GM12878 (cell line): ENCODE results near the gene PTGFRN. TPM values are rescaled to one million over a fixed set of nuclear protein-coding genes. Genes with fewer than 3 reads are reported as not detected.

Experiments used
- ATAC-seq: fragments of 200-7000 bp; cut with Tn5 transposase; 3 replicates; pipeline ENCODE4 v1.9.1; 2020; ENCODE audit warnings: mild to moderate bottlenecking, moderate library complexity
- BruUV-seq: library from RNA; stranded (reverse); fragments of 400-500 nt; replicated peaks from 2 replicates; lab custom pipeline; 2021; lab: Mats Ljungman, UMichigan
- CTCF ChIA-PET: fragments of 300-600 bp; sonication (Branson Sonifier 250); formaldehyde crosslinking; extraction: SDS; loops from one replicate; lab custom pipeline; 2021; ENCODE audit warnings: inconsistent platforms; lab: Yijun Ruan, JAX
- POLR2A ChIA-PET: fragments of 350-600 bp; formaldehyde crosslinking; extraction: SDS; loops from one replicate; lab custom pipeline; 2021; ENCODE audit warnings: inconsistent platforms; lab: Charles Lee
- RAD21 ChIA-PET: fragments of 300-600 bp; sonication (Branson Sonifier 250); formaldehyde crosslinking; loops from one replicate; lab custom pipeline; 2023; ENCODE audit warnings: antibody characterized with exemption; ENCODE audit not compliant: unreplicated experiment; lab: Charles Lee
- SMC1A ChIA-PET: fragments of 300-600 bp; sonication (Branson Sonifier 250); formaldehyde crosslinking; loops from one replicate; lab custom pipeline; 2023; ENCODE audit not compliant: unreplicated experiment, uncharacterized antibody; lab: Charles Lee
- DNase-seq: peaks from one replicate; pipeline ENCODE4 v3.0.0-alpha.2; 2011; ENCODE audit warnings: low read depth, low spot score
- FAIRE-seq: peaks from 3 replicates; lab custom pipeline; 2011; peaks lifted over from hg19 to GRCh38; lab: Jason Lieb, UNC
- H2AFZ ChIP-seq: 2 replicates; pipeline ENCODE4 v1.6.0; 2011; ENCODE audit warnings: low read depth, low read length, control low read depth; ENCODE audit not compliant: control insufficient read depth
- H3K27ac ChIP-seq: 2 replicates; pipeline ENCODE4 v1.5.1; 2011; ENCODE audit warnings: control low read depth; ENCODE audit not compliant: control insufficient read depth, insufficient read depth
- H3K27me3 ChIP-seq, 2 experiments: replicated peaks in 1 of 2; 2 replicates each; pipeline versions ENCODE4 v1.6.0 to v1.6.1; 2011; ENCODE audit warnings: low read length in 1 of 2; ENCODE audit not compliant: control insufficient read depth in 2 of 2, insufficient read depth in 2 of 2
- H3K36me3 ChIP-seq, 2 experiments: 2 replicates each; pipeline ENCODE4 v1.5.1; 2011; ENCODE audit warnings: low read length in 1 of 2; ENCODE audit not compliant: control insufficient read depth in 2 of 2, insufficient read depth in 2 of 2
- H3K4me1 ChIP-seq: 2 replicates; pipeline ENCODE4 v1.6.1; 2011; ENCODE audit warnings: mild to moderate bottlenecking, low read length, moderate library complexity, mixed read lengths; ENCODE audit not compliant: control insufficient read depth, insufficient read depth
- H3K4me2 ChIP-seq: 2 replicates; pipeline ENCODE4 v1.6.0; 2011; ENCODE audit warnings: control low read depth; ENCODE audit not compliant: control insufficient read depth, insufficient read depth
- H3K4me3 ChIP-seq: fragments of 200-600 bp; sonication (generic); 2 replicates; pipeline ENCODE4 v1.5.1; 2016
- H3K79me2 ChIP-seq: 2 replicates; pipeline ENCODE4 v1.6.0; 2011; ENCODE audit warnings: low read length; ENCODE audit not compliant: control insufficient read depth, insufficient read depth
- H3K9ac ChIP-seq: 2 replicates; pipeline ENCODE4 v1.8.0; 2011; ENCODE audit warnings: low read length, control low read depth, mixed read lengths; ENCODE audit not compliant: control insufficient read depth, insufficient read depth
- H3K9me3 ChIP-seq: replicated peaks from 3 replicates; pipeline ENCODE4 v1.5.1; 2011; ENCODE audit warnings: mild to moderate bottlenecking, low read length; ENCODE audit not compliant: control insufficient read depth, insufficient read depth
- H4K20me1 ChIP-seq: 2 replicates; pipeline ENCODE4 v1.6.0; 2011; ENCODE audit not compliant: control insufficient read depth, insufficient read depth
- BMI1 ChIP-seq: fragments of 450-650 bp; IDR thresholded peaks from 2 replicates; pipeline ENCODE4 v1.6.1; 2016; ENCODE audit warnings: mild to moderate bottlenecking, moderate library complexity, borderline replicate concordance
- CEBPB ChIP-seq, 2 experiments: fragments of 150-350 bp in 1 of 2; IDR thresholded peaks; 2 replicates each; pipeline ENCODE4 v1.6.1; 2012 to 2014; ENCODE audit warnings: low read depth in 2 of 2, low read length in 2 of 2, borderline replicate concordance in 1 of 2, inconsistent platforms in 1 of 2
- ETV6 ChIP-seq, 2 experiments: fragments of 450-650 bp in 1 of 2; IDR thresholded peaks in 1 of 2; conservative IDR thresholded peaks in 1 of 2; 2 replicates each; pipeline ENCODE4 v1.6.1; 2014; ENCODE audit warnings: antibody characterized with exemption in 1 of 2, borderline replicate concordance in 1 of 2, low read depth in 1 of 2, mild to moderate bottlenecking in 1 of 2, moderate library complexity in 1 of 2
- EZH2 ChIP-seq: IDR thresholded peaks from 2 replicates; pipeline ENCODE4 v1.6.1; 2012; ENCODE audit warnings: low read depth, mild to moderate bottlenecking, control low read depth, inconsistent platforms, low read length, borderline replicate concordance; ENCODE audit not compliant: control insufficient read depth
- FOXM1 ChIP-seq: IDR thresholded peaks from 2 replicates; pipeline ENCODE4 v1.6.1; 2012; ENCODE audit warnings: low read depth, mild to moderate bottlenecking, inconsistent platforms, low read length, moderate library complexity
- GATAD2B ChIP-seq: fragments of 450-650 bp; conservative IDR thresholded peaks from 2 replicates; pipeline ENCODE4 v1.6.1; 2017; ENCODE audit warnings: low read depth, mild to moderate bottlenecking, moderate library complexity
- HDGF ChIP-seq: fragments of 450-650 bp; IDR thresholded peaks from 2 replicates; pipeline ENCODE4 v1.6.1; 2016; ENCODE audit warnings: antibody characterized with exemption
- IKZF1 ChIP-seq: fragments of 450-650 bp; conservative IDR thresholded peaks from 2 replicates; pipeline ENCODE4 v1.6.1; 2017; ENCODE audit warnings: antibody characterized with exemption, mild to moderate bottlenecking
- MTA2 ChIP-seq: fragments of 450-650 bp; IDR thresholded peaks from 2 replicates; pipeline ENCODE4 v1.6.1; 2016; ENCODE audit warnings: low read depth, mild to moderate bottlenecking, moderate library complexity
- MXI1 ChIP-seq: fragments of 150-350 bp; IDR thresholded peaks from 2 replicates; pipeline ENCODE4 v1.6.1; 2011; ENCODE audit warnings: low read depth, mild to moderate bottlenecking, inconsistent platforms, low read length, improper control_type of control experiment
- MYB ChIP-seq: fragments of 150-350 bp; IDR thresholded peaks from 2 replicates; pipeline ENCODE4 v1.6.1; 2014; ENCODE audit warnings: mild to moderate bottlenecking, low read depth, low read length, borderline replicate concordance
- POLR2A ChIP-seq: IDR thresholded peaks from 2 replicates; pipeline ENCODE4 v1.6.1; 2011; ENCODE audit warnings: low read depth, mild to moderate bottlenecking, low read length
- SMARCA5 ChIP-seq: fragments of 450-650 bp; IDR thresholded peaks from 2 replicates; pipeline ENCODE4 v1.6.1; 2017; ENCODE audit warnings: mild to moderate bottlenecking
- SPI1 ChIP-seq: IDR thresholded peaks from 2 replicates; pipeline ENCODE4 v1.6.1; 2011; ENCODE audit warnings: low read depth, mild to moderate bottlenecking, low read length, moderate library complexity, borderline replicate concordance; ENCODE audit not compliant: insufficient read depth
- STAT3 ChIP-seq: IDR thresholded peaks from 2 replicates; pipeline ENCODE4 v1.6.1; 2011; ENCODE audit warnings: low read depth, low read length, improper control_type of control experiment
- SUPT20H ChIP-seq: IDR thresholded peaks from 2 replicates; pipeline ENCODE4 v1.6.1; 2011; ENCODE audit warnings: low read depth, mild to moderate bottlenecking, low read length, moderate library complexity, borderline replicate concordance; ENCODE audit not compliant: control insufficient read depth
- TCF7 ChIP-seq: IDR thresholded peaks from 2 replicates; pipeline ENCODE4 v1.6.1; 2014; ENCODE audit warnings: antibody characterized with exemption, borderline replicate concordance
- YBX1 ChIP-seq: fragments of 450-650 bp; IDR thresholded peaks from 2 replicates; pipeline ENCODE4 v1.6.1; 2016; ENCODE audit warnings: antibody characterized with exemption
- ZNF384 ChIP-seq: IDR thresholded peaks from 2 replicates; pipeline ENCODE4 v1.6.1; 2012; ENCODE audit warnings: low read depth, mild to moderate bottlenecking, low read length, improper control_type of control experiment, borderline replicate concordance
- ZSCAN29 ChIP-seq: fragments of 450-650 bp; IDR thresholded peaks from 2 replicates; pipeline ENCODE4 v1.6.1; 2017; ENCODE audit warnings: mild to moderate bottlenecking, moderate library complexity
- WGBS: methylation state at CpG from one replicate; pipeline ENCODE4 v1.1.6; 2016; ENCODE audit warnings: low lambda C conversion rate; ENCODE audit not compliant: insufficient replicate concordance, insufficient coverage; ENCODE audit errors: missing lambda C conversion rate; 5-methylcytosine and 5-hydroxymethylcytosine counted together
- in situ Hi-C: fragments of 300-500 bp; cut with MboI; formaldehyde crosslinking; loops from 9 replicates; pipeline ENCODE4 v1.14.3; 2018; ENCODE audit warnings: mixed read lengths
- intact Hi-C: fragments of 100-400 bp; cut with micrococcal nuclease; formaldehyde crosslinking; loops from one replicate; pipeline ENCODE4 v1.14.2; 2022; ENCODE audit not compliant: unreplicated experiment
- polyA plus RNA-seq, 11 experiments: library from polyadenylated mRNA; depleted of rRNA in 4 of 11; unstranded in 6 of 11; stranded (reverse) in 5 of 11; fragments of >200 nt; fragmentation: Nextera tagmentation in 4 of 11; fragmentation: Illumina TruSeq in 1 of 11; extraction: Ambion mirVana in 4 of 11; extraction: Trizol in 1 of 11; gene quantifications; 1 replicate in 1 of 11; 2 replicates in 10 of 11; pipeline versions ENCODE4 v1.2.1 to v1.2.3, GENCODE V29; 2011 to 2016; ENCODE audit warnings: inconsistent platforms in 2 of 11, missing spikeins in 2 of 11, low read depth in 1 of 11
- total RNA-seq, 4 experiments: library from RNA; depleted of rRNA in 3 of 4; stranded (reverse); fragments of >200 nt in 3 of 4; fragmentation: Illumina TruSeq in 1 of 4; extraction: Trizol in 1 of 4; gene quantifications; 2 replicates each; pipeline versions ENCODE4 v1.2.1 to v1.2.3, GENCODE V29; 2013 to 2021
- TF ChIP-seq, protein P1 (sequence below): IDR thresholded peaks from 2 replicates; pipeline ENCODE4 v1.6.1; 2012; ENCODE audit warnings: low read depth, low read length, improper control_type of control experiment
- TF ChIP-seq, protein P2 (sequence below): IDR thresholded peaks from 2 replicates; pipeline ENCODE4 v1.6.1; 2012; ENCODE audit warnings: low read depth, low read length, improper control_type of control experiment
- TF ChIP-seq, protein P3 (sequence below): fragments of 450-650 bp; IDR thresholded peaks from 2 replicates; pipeline ENCODE4 v1.6.1; 2016; ENCODE audit warnings: mild to moderate bottlenecking

PTGFRN gene
- total and polyA plus RNA-seq, 10 of the 15 experiments (the other 5 are each of a cell fraction or from before 2014, with no cell fraction given) = 2.7 to 8.3 (median 5.1) TPM

DNA sequence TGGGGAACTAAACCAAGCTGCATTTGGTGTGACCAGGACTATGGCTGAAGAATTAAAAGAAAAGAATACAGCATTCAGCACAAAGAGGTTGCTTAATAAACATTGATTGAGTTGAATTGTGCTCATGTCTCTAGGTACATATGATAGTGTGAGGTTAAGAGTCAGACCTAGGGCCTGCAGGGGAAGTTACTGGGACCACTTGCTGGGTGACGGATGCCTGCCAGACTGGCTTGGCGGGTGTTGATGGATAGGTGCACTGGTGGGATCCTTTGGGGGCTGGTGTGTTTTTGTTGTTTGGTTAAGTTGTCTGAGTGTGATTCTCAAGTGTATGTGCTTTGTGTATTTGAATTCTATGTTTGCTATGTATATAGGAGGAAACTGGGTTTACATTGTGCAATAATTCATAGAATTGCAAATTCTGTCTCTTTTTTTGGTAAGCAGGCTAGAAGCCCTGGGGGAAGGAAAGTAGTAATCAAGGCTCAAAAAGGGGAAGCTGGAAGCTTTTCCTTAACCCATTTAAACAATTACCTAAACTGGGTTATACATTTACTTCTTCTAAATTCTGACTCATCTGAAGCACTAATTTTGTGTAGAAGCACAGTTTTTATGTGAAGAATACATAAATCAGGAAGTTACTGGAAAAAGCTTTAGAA lies 93.6 kb downstream of the PTGFRN start:
- POLR2A ChIA-PET = interaction anchor here (0.9 to 1.0 kb wide), 2 partner anchors 8 to 11 kb away, joined by 3 to 6 read pairs; no protein-coding TSS in a partner anchor
- TF ChIP-seq ETV6 (conservative IDR thresholded peaks at IDR 0.05 in 1 of 2, IDR thresholded peaks at IDR 0.05 in 1 of 2; ENCODE audit: borderline replicate concordance in 1 of 2, low read depth in 1 of 2) = no peak
- TF ChIP-seq BMI1 = no peak
- no peak for TF ChIP-seq GATAD2B
- no peak for TF ChIP-seq POLR2A
- TF ChIP-seq STAT3 = no peak
- no peak for TF ChIP-seq CEBPB (IDR thresholded peaks at IDR 0.05; ENCODE audit: borderline replicate concordance in 1 of 2, low read depth in 2 of 2, low read length in 2 of 2)
- TF ChIP-seq ZNF384 = no peak
- peak; percentile 27 for TF ChIP-seq MTA2
- TF ChIP-seq, protein P1, sequence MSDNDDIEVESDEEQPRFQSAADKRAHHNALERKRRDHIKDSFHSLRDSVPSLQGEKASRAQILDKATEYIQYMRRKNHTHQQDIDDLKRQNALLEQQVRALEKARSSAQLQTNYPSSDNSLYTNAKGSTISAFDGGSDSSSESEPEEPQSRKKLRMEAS = no peak
- peak; percentile 15; the same call in 1 of the 2 replicates for TF ChIP-seq SPI1
- peak; percentile 31; the same call in 1 of the 2 replicates for TF ChIP-seq IKZF1
- no peak for TF ChIP-seq SUPT20H
- TF ChIP-seq TCF7 = no peak
- TF ChIP-seq EZH2 = no peak
- no peak for TF ChIP-seq SMARCA5
- TF ChIP-seq, protein P2, sequence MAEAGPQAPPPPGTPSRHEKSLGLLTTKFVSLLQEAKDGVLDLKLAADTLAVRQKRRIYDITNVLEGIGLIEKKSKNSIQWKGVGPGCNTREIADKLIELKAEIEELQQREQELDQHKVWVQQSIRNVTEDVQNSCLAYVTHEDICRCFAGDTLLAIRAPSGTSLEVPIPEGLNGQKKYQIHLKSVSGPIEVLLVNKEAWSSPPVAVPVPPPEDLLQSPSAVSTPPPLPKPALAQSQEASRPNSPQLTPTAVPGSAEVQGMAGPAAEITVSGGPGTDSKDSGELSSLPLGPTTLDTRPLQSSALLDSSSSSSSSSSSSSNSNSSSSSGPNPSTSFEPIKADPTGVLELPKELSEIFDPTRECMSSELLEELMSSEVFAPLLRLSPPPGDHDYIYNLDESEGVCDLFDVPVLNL = no peak
- TF ChIP-seq YBX1 = no peak
- no peak for TF ChIP-seq FOXM1
- 0 out of 2 replicates have a peak, but pooled peaks have one; percentile 24 for TF ChIP-seq HDGF
- no peak for TF ChIP-seq MYB
- no peak for TF ChIP-seq ZSCAN29
- no peak for TF ChIP-seq MXI1
- TF ChIP-seq, protein P3, sequence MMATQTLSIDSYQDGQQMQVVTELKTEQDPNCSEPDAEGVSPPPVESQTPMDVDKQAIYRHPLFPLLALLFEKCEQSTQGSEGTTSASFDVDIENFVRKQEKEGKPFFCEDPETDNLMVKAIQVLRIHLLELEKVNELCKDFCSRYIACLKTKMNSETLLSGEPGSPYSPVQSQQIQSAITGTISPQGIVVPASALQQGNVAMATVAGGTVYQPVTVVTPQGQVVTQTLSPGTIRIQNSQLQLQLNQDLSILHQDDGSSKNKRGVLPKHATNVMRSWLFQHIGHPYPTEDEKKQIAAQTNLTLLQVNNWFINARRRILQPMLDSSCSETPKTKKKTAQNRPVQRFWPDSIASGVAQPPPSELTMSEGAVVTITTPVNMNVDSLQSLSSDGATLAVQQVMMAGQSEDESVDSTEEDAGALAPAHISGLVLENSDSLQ = peak; percentile 20; the same call in 1 of the 2 replicates

More for the DNA sequence above, 93.6 kb downstream of the PTGFRN start:
- no peaks in the 10 kb centered on the region for H4K20me1 ChIP-seq
- no peak overlapping the region for H3K9ac ChIP-seq
- ChIA-PET RAD21 (interaction anchor here (0.6 to 2.5 kb wide), 11 partner anchors 12 to 331 kb away, joined by 3 to 15 read pairs (median 5); partner anchors contain the start of gene TTF2), CTCF (interaction anchor here (1.3 to 2.4 kb wide), 10 partner anchors 11 to 266 kb away, joined by 3 to 9 read pairs (median 4); no protein-coding TSS in a partner anchor), SMC1A (interaction anchor here (0.6 to 4.0 kb wide), 20 partner anchors 7 to 429 kb away, joined by 3 to 18 read pairs (median 5); no protein-coding TSS in a partner anchor)
- H3K36me3 ChIP-seq = no peaks in the 10 kb centered on the region
- intact Hi-C loops = loop anchor here (5.0 kb wide), 1 partner anchor 176 kb away; no protein-coding TSS in a partner anchor
- peaks cover 20% of the 10 kb centered on the region for H3K4me1 ChIP-seq
- no peak overlapping the region for H3K27ac ChIP-seq
- DNase-seq (no peak), FAIRE-seq (no peak), ATAC-seq (peak; percentile 8; the same call in 2 of the 3 replicates)
- H3K27me3 ChIP-seq = no peaks in the 10 kb centered on the region
- no peak overlapping the region for H2AFZ ChIP-seq
- BruUV-seq = no TSS peak
- no peaks in the 10 kb centered on the region for H3K9me3 ChIP-seq
- in situ Hi-C loops = no loop called here
- no peaks in the 10 kb centered on the region for H3K79me2 ChIP-seq
- H3K4me2 ChIP-seq = no peak overlapping the region
- H3K4me3 ChIP-seq = no peak overlapping the region
- 100% methylated on average over 2 of the region's 2 CpGs for WGBS
